GM20431 (cell line): ENCODE data around the gene EEF1A2.
"Not testable (repeated sequence)": the region's sequence is repeated elsewhere in the genome, so short reads cannot be mapped to it uniquely, and the experiment has no call there.

Experiments used
- in situ Hi-C: fragments of 300-500 bp; cut with MseI, MboI; formaldehyde crosslinking; loops from one replicate; pipeline ENCODE4 v1.15.0; 2020; ENCODE audit warnings: low sequenced_read_pairs; ENCODE audit not compliant: unreplicated experiment

Gene EEF1A2

DNA sequence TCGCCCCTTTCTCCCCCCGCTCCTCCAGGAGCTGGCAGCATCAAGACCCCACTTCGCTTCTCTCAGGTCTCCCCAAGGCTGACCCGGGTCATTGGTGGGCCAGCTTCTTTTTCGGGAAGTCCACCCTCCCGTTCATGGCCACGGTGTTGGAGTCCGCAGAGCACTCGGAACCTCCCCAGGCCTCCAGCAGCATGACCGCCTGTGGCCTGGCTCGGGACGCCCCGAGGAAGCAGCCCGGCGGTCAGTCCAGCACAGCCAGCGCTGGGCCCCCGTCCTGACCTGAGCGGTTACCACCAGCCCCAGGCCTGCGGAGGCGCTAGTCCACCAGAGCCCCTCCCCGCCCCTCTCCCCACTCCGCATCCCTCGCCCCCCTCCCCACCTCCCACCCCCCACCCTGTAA lies 22.7 kb upstream of the EEF1A2 start:
- in situ Hi-C loops: no loop called here

GRCh38 chr20:63520934-63521601 lies 22.2 kb upstream of the EEF1A2 start:
- in situ Hi-C loops: no loop called here

DNA sequence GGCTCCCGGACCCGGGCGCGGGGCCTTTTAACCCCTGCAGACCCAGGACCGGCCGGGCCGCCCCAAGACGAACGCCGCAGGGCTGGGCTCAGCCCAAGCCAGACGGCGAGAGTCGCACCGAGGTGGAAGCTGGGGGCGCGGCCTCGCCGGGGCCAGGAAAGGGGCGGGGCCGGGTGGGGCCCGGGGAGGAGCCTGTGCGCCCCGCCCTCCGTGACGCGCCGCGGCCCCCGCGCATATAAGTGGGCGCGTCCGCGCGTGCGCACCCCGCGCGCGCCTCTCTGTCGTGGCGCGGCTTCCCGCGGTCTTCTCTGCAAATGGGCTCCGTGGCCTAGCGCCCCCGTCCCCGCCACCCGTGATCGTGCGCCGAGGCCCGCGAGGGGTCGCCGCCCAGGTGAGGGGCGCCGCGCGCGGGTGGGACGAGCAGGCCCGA lies 21.6 kb upstream of the EEF1A2 start, which contains the start of gene PPDPF:
Gene PPDPF (plus strand): TSS at position 262 of the 430 bp plus-strand sequence. CDS start 544 bp downstream, outside the sequence.
- in situ Hi-C loops: no loop called here

GRCh38 chr20:63519668-63520503 lies 21.0 kb upstream of the EEF1A2 start:
- in situ Hi-C loops: no loop called here

GRCh38 chr20:63518946-63519667 lies 20.2 kb upstream of the EEF1A2 start:
- in situ Hi-C loops: no loop called here

DNA sequence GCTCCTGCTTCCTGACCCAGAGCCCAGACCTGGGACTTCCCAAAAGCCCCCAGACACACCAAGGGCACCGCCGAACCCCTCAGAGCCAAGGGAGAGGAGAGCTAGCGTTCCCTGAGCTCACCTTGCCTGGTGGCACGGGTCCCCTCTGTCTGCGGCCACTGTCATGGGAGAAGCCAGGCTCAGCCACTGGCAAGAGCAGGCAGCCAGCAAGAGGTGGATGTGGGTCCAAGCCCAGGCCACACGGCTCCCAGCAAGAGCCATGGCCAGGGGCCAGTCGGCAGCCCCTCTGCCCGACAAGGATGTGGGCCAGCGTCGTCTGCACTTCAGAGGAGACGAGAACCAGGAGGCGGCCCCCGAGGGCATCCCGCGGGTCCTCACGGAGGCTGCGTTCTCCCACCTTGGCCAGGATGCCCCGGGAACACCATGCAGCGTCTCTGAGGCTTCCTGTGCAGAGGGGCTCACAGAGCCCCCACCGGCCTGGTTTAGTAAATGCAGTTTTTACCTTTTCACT lies 19.5 kb upstream of the EEF1A2 start:
- in situ Hi-C loops: no loop called here

DNA sequence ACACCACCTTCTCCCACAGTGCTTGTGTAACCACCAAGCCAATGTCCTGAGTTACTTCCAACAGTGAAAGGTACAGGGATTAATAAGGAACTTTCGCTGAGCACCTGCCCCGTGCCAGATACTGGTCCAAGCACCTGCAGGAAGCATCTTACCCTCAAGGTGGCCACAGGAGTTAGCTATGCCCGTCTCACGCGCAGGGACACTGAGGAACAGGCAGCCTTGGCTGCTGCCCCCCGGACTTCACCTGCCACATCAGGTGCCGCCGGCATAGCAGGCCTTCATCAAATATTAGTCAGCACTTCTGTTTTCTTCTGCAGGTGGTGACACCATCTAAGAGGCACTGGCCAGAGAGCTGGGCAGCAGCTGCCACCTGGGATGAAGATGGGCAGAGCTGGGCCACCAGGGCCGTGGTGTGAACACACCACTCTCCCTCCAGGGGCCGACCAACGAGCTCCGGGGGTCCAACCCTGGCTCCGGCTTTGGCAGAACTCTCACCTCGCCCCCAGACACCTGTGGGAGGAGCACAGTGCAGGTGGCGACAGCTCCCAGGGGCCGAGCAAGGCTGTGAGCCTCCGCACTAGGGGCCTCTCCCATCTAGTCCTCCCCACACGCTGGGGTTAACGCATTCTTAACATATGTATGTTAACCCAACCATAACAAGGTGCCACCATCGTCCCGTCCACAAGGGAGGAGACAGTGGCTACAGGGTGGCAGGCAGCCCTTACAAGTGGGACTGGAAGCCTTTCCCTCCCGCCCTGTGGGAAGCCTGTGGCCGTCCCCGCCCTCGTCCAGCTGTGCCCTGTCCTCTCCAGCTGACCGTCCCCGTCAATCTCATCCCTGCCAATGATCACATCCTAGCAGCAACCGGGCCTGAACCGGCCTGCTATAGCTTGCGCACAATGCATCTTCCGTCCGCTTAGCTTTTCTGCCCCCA lies 18.8 kb upstream of the EEF1A2 start:
- in situ Hi-C loops: no loop called here

DNA sequence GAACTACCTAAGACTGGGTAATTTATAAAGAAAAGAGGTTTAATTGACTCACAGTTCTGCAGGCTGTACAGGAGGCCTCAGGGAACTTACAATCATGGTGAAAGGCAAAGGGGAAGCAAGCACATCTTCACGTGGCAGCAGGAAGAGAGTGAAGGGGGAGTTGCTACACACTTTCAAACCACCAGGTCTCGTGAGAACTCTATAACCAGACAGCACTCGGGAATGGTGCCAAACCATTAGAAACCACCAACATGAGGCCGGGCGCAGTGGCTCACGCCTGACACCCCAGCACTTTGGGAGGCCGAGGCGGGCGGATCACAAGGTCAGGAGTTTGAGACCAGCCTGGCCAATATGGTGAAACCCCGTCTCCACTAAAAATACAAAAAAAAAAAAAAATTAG lies 15.6 kb upstream of the EEF1A2 start:
- in situ Hi-C loops: not testable (repeated sequence)

DNA sequence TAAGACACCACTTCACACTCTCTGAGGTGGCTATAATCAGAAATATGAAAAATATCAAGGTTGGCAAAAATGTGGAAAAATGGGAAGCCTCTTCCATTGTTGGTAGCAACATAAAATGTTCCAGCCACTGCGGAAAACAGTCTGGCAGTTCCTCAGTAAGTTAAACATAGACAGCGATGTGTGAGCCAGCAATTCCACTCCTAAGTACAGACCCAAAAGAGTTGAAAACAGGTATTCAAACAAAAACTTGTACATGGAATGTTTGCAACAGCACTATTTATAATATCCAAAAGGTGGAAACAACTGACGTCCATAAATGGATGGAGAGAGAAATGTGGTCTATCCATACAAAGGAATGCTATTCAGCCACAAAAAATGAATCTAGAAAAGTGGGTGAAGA lies 14.3 kb upstream of the EEF1A2 start:
- in situ Hi-C loops: no loop called here

GRCh38 chr20:63509088-63509564 lies 10.2 kb upstream of the EEF1A2 start:
- in situ Hi-C loops: no loop called here

DNA sequence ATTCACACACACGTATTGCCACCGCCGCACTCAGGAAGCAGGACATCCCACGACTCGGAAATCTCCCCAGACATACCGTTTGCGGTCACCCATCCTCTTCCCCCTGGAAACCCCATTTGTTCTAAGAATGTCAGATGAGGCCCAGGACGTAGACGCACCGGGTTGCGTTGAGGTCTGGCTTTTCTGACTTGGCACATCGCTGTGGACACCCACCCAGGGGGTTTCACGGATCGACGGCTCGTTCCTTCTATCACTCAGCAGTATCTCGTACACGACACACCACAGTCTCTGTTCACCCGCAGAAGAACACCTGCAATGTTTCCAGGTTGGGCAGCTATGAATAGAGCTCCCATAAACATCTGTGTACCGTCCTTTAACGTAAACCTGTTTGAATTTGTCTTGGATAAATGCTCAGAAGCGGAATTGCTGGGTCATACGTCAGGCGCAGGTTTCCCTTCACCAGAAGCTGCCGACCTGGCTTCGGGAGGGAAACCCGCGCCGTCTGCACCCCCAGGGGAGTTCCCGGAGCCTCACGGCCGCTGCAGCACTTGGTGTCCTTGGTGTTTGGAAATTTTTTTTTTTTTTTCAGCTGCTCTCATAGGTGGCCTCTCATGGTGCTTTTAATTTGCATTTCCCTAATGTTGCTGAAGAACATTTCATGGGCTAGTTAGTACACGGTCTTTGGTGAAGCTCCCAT lies 9.3 kb upstream of the EEF1A2 start:
- in situ Hi-C loops: no loop called here

- in situ Hi-C loops: no loop called here
Measured at GRCh38 chr20:63507083-63507743, 8.3 kb upstream of the EEF1A2 start.

DNA sequence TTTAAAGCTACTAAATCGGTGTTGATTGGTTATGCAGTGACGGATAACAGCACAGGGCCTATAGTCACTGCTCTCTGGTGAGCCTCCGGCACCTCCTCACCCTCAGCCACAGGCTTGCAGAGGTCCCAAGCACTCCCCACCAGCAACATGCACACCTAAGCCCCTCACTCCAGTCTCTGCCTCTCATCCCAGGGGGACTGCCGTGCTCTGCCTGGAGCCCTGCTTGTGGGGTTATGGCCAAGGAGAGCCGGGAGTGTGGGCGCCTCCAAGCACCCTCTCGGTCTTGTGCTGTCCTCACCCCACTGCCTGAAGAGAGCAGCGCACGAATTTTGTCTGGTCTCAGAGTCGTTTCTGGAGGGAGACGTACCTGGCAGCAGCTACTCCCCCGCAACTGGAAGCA lies 6.8 kb upstream of the EEF1A2 start:
- in situ Hi-C loops: no loop called here

- in situ Hi-C loops: no loop called here
Measured at GRCh38 chr20:63505281-63505680, 6.4 kb upstream of the EEF1A2 start.

DNA sequence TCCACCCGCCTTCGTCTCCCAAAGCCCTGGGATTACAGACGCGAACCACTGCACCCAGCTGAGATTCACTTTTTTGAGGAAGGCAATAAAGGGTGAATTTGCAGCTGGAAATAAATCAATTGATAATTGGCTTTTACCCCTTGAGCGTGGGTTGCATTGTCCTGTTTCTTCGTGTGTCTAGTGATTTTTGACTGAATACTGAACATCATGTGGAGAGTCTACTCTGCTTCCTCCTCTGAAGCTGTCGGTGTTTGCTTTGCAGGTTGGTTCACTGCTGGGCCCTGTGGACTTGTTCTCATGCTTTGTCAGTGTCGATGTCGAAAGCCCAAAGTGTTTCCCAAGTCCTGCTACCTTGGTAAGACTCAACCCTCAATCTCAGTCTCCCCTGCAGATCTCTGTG lies 5.8 kb upstream of the EEF1A2 start:
- in situ Hi-C loops: no loop called here

- in situ Hi-C loops: no loop called here
Measured at GRCh38 chr20:63503524-63503923, 4.6 kb upstream of the EEF1A2 start.

- in situ Hi-C loops: no loop called here
Measured at GRCh38 chr20:63502671-63503172, 3.8 kb upstream of the EEF1A2 start.
